ENCODE data around the gene GPC4.
A peak's percentile ranks its signal among the peaks of the same experiment; 100 is the strongest.

Gene GPC4

GRCh38 chrX:133306316-133306715 lies 109.0 kb downstream of the GPC4 start:
- H3K27ac ChIP-seq: no peak overlapping the region
- DNase-seq (ENCODE audit: low spot score): no peak
- CTCF ChIA-PET: no interaction called here
- POLR2A ChIA-PET (ENCODE audit: low non-redundant PET): no interaction called here
- TF ChIP-seq CTCF (conservative IDR thresholded peaks at IDR 0.05; ENCODE audit: low read depth): no peak

GRCh38 chrX:133305348-133305747 lies 109.9 kb downstream of the GPC4 start:
- no peak for DNase-seq (ENCODE audit: low spot score)
- ChIA-PET POLR2A (ENCODE audit: low non-redundant PET) (no interaction called here), CTCF (no interaction called here)
- TF ChIP-seq CTCF (conservative IDR thresholded peaks at IDR 0.05; ENCODE audit: low read depth): no peak
- no peak overlapping the region for H3K27ac ChIP-seq

GRCh38 chrX:133302775-133303445 lies 112.4 kb downstream of the GPC4 start:
- POLR2A ChIA-PET (ENCODE audit: low non-redundant PET): no interaction called here
- H3K27ac ChIP-seq: no peak overlapping the region
- DNase-seq (ENCODE audit: low spot score): no peak
- TF ChIP-seq CTCF (conservative IDR thresholded peaks at IDR 0.05; ENCODE audit: low read depth): no peak
- CTCF ChIA-PET: no interaction called here

- no peak for DNase-seq (ENCODE audit: low spot score)
- POLR2A ChIA-PET (ENCODE audit: low non-redundant PET): no interaction called here
- H3K27ac ChIP-seq: no peak overlapping the region
- CTCF ChIA-PET: no interaction called here
- TF ChIP-seq CTCF (conservative IDR thresholded peaks at IDR 0.05; ENCODE audit: low read depth): no peak
Observed at GRCh38 chrX:133300591-133300990, 114.7 kb downstream of the GPC4 start.

GRCh38 chrX:133297284-133297683 lies 118.0 kb downstream of the GPC4 start:
- ChIA-PET POLR2A (ENCODE audit: low non-redundant PET) (no interaction called here), CTCF (no interaction called here)
- no peak for TF ChIP-seq CTCF (conservative IDR thresholded peaks at IDR 0.05; ENCODE audit: low read depth)
- peak; percentile 26 for DNase-seq (ENCODE audit: low spot score)
- H3K27ac ChIP-seq: no peak overlapping the region

- ChIA-PET POLR2A (ENCODE audit: low non-redundant PET) (no interaction called here), CTCF (interaction anchor here (0.7 kb wide), 1 partner anchor 29 kb away, joined by 4 read pairs; no protein-coding TSS in a partner anchor)
- TF ChIP-seq CTCF (conservative IDR thresholded peaks at IDR 0.05; ENCODE audit: low read depth): no peak
- DNase-seq (ENCODE audit: low spot score): no peak
- no peak overlapping the region for H3K27ac ChIP-seq
Observed at GRCh38 chrX:133294126-133294525, 121.2 kb downstream of the GPC4 start.
